ENCODE data around the gene PLD2.

Gene PLD2

GRCh38 chr17:4785311-4786105, 21.4 kb upstream of the PLD2 start:
- no peak for TF ChIP-seq CTCF (IDR thresholded peaks at IDR 0.05; ENCODE audit: control extremely low read depth, extremely low read depth, low read depth, missing control alignments)
- POLR2A ChIA-PET = no interaction called here
- CTCF ChIA-PET = interaction anchor here (1.0 kb wide), 1 partner anchor 218 kb away, joined by 3 read pairs; no protein-coding TSS in a partner anchor
- DNase-seq (ENCODE audit: extremely low spot score) = no peak

- ChIA-PET CTCF (interaction anchor here (1.0 to 1.2 kb wide), 3 partner anchors 13 to 219 kb away, joined by 3 read pairs; no protein-coding TSS in a partner anchor), POLR2A (interaction anchor here (0.6 kb wide), 1 partner anchor 54 kb away, joined by 10 read pairs; no protein-coding TSS in a partner anchor)
- no peak for TF ChIP-seq CTCF (IDR thresholded peaks at IDR 0.05; ENCODE audit: control extremely low read depth, extremely low read depth, low read depth, missing control alignments)
- DNase-seq (ENCODE audit: extremely low spot score) = no peak
Measured at GRCh38 chr17:4786106-4786511, 20.8 kb upstream of the PLD2 start, which contains the start of gene VMO1. Gene VMO1, minus strand, starts transcription at chr17:4786364. Its CDS starts 12 bp downstream, at chr17:4786352.

GRCh38 chr17:4786516-4786915, 20.4 kb upstream of the PLD2 start:
- DNase-seq (ENCODE audit: extremely low spot score) = no peak
- TF ChIP-seq CTCF (IDR thresholded peaks at IDR 0.05; ENCODE audit: control extremely low read depth, extremely low read depth, low read depth, missing control alignments) = no peak
- POLR2A ChIA-PET = interaction anchor here (0.6 kb wide), 1 partner anchor 55 kb away, joined by 10 read pairs; no protein-coding TSS in a partner anchor
- CTCF ChIA-PET = interaction anchor here (1.0 to 1.2 kb wide), 2 partner anchors 12 to 102 kb away, joined by 3 read pairs; no protein-coding TSS in a partner anchor

GRCh38 chr17:4788159-4788806, 18.7 kb upstream of the PLD2 start:
- no peak for DNase-seq (ENCODE audit: extremely low spot score)
- CTCF ChIA-PET = interaction anchor here (0.8 to 2.5 kb wide), 6 partner anchors 9 to 115 kb away, joined by 3 to 9 read pairs (median 4); partner anchors contain the start of genes ARRB2, C17orf107 and CHRNE
- no peak for TF ChIP-seq CTCF (IDR thresholded peaks at IDR 0.05; ENCODE audit: control extremely low read depth, extremely low read depth, low read depth, missing control alignments)
- POLR2A ChIA-PET = no interaction called here

- no peak for TF ChIP-seq CTCF (IDR thresholded peaks at IDR 0.05; ENCODE audit: control extremely low read depth, extremely low read depth, low read depth, missing control alignments)
- DNase-seq (ENCODE audit: extremely low spot score) = no peak
- CTCF ChIA-PET = interaction anchor here (0.6 to 2.5 kb wide), 27 partner anchors 9 to 222 kb away, joined by 3 to 21 read pairs (median 6); partner anchors contain the start of genes ARRB2, C17orf107, C17orf114 and CHRNE
- POLR2A ChIA-PET = interaction anchor here (1.5 kb wide), 1 partner anchor 232 kb away, joined by 3 read pairs; no protein-coding TSS in a partner anchor
Measured at GRCh38 chr17:4788807-4789700, 17.9 kb upstream of the PLD2 start, which contains the start of gene GLTPD2. Gene GLTPD2, plus strand, starts transcription at chr17:4788964. Its CDS starts 48 bp downstream, at chr17:4789012.

Measured in GM10248 (cell line).